Chondrocyte (in vitro differentiated cells): ENCODE results near the gene XAB2. TPM values are rescaled to one million over a fixed set of nuclear protein-coding genes. Genes with fewer than 3 reads are reported as not detected.

Source experiments
- DNase-seq: peaks from one replicate; pipeline ENCODE4 v3.0.0; 2021; ENCODE audit warnings: mixed read lengths, low spot score
- H3K27ac Mint-ChIP-seq: one replicate; pipeline ENCODE4 v1.8.0; 2021; ENCODE audit warnings: mild to moderate bottlenecking, moderate library complexity, mixed read lengths; ENCODE audit not compliant: unreplicated experiment
- H3K27me3 Mint-ChIP-seq: 2 replicates; pipeline ENCODE4 v1.8.0; 2021; ENCODE audit warnings: low read depth, mixed read lengths
- H3K36me3 Mint-ChIP-seq: 2 replicates; pipeline ENCODE4 v1.8.0; 2021; ENCODE audit warnings: low read depth, mixed read lengths
- H3K4me1 Mint-ChIP-seq: 2 replicates; pipeline ENCODE4 v1.8.0; 2021; ENCODE audit warnings: low read depth, mild to moderate bottlenecking, mixed read lengths
- H3K4me3 Mint-ChIP-seq: one replicate; pipeline ENCODE4 v1.8.0; 2021; ENCODE audit warnings: mild to moderate bottlenecking, moderate library complexity, mixed read lengths; ENCODE audit not compliant: unreplicated experiment
- H3K9me3 Mint-ChIP-seq: 2 replicates; pipeline ENCODE4 v1.8.0; 2021; ENCODE audit warnings: low read depth, mixed read lengths
- total RNA-seq: library from RNA; stranded (reverse); gene quantifications from 3 replicates; pipeline ENCODE4 v1.2.1, GENCODE V29; 2021
- TF ChIP-seq, protein P1 (sequence below): fragments of 200-600 bp; sonication (generic); IDR thresholded peaks from 2 replicates; pipeline ENCODE4 v1.5.0; 2021; ENCODE audit warnings: antibody characterized with exemption, mild to moderate bottlenecking, moderate library complexity

XAB2 gene
- total RNA-seq, 1 donor from 2014 or later = 27.4 TPM

DNA sequence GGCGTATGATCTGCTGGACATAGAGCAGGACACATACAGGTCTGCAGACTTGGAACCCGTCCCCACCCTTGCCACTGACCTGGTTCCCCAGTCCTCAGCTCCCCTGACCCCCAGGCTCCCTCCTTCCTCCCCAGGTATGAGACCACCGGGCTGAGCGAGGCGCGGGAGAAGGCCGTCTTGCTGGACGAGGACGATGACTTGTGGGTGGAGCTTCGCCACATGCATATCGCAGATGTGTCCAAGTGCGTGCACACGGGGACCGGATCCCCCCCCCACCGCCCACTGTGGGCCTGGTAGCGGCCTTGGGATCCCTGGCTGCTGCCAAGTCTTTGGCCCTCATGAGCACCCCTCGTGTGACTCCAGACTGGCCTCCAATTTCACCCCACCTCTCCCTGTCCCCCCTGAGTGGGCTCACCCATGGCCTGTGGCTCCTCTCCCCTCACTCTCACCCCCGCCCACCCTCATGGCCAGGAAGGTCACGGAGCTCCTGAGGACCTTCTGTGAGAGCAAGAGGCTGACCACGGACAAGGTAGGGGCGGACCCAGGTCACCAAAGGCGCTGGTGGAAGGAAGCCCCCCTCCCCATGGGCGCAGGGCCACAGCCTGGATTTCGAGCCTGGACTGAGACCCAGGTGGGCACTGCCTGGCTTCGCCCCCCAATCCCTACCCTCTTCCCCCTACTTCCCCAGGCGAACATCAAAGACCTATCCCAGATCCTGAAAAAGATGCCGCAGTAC is 13.1 kb upstream of the XAB2 start:
- DNase-seq = no peak
- H3K4me1 Mint-ChIP-seq = no peaks in the 10 kb centered on the region
- TF ChIP-seq, protein P1, sequence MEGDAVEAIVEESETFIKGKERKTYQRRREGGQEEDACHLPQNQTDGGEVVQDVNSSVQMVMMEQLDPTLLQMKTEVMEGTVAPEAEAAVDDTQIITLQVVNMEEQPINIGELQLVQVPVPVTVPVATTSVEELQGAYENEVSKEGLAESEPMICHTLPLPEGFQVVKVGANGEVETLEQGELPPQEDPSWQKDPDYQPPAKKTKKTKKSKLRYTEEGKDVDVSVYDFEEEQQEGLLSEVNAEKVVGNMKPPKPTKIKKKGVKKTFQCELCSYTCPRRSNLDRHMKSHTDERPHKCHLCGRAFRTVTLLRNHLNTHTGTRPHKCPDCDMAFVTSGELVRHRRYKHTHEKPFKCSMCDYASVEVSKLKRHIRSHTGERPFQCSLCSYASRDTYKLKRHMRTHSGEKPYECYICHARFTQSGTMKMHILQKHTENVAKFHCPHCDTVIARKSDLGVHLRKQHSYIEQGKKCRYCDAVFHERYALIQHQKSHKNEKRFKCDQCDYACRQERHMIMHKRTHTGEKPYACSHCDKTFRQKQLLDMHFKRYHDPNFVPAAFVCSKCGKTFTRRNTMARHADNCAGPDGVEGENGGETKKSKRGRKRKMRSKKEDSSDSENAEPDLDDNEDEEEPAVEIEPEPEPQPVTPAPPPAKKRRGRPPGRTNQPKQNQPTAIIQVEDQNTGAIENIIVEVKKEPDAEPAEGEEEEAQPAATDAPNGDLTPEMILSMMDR = no peak
- H3K9me3 Mint-ChIP-seq = no peaks in the 10 kb centered on the region
- no peaks in the 10 kb centered on the region for H3K36me3 Mint-ChIP-seq
- peaks cover 11% of the 10 kb centered on the region for H3K27me3 Mint-ChIP-seq
- no peak overlapping the region for H3K27ac Mint-ChIP-seq
- no peak overlapping the region for H3K4me3 Mint-ChIP-seq

- no peak overlapping the region for H3K4me3 Mint-ChIP-seq
- DNase-seq = no peak
- H3K36me3 Mint-ChIP-seq = no peaks in the 10 kb centered on the region
- H3K27ac Mint-ChIP-seq = no peak overlapping the region
- H3K9me3 Mint-ChIP-seq = no peaks in the 10 kb centered on the region
- TF ChIP-seq, protein P1 = peak; percentile 27
- peaks cover 13% of the 10 kb centered on the region for H3K27me3 Mint-ChIP-seq
- no peaks in the 10 kb centered on the region for H3K4me1 Mint-ChIP-seq
Observed at GRCh38 chr19:7641290-7642276, 12.2 kb upstream of the XAB2 start.

GRCh38 chr19:7640803-7641202 is 11.5 kb upstream of the XAB2 start:
- Mint-ChIP-seq H3K4me3 (no peak overlapping the region), H3K9me3 (no peaks in the 10 kb centered on the region), H3K27ac (no peak overlapping the region), H3K27me3 (peaks cover 19% of the 10 kb centered on the region), H3K4me1 (no peaks in the 10 kb centered on the region), H3K36me3 (no peaks in the 10 kb centered on the region)
- TF ChIP-seq, protein P1 = no peak
- DNase-seq = no peak

GRCh38 chr19:7639863-7640348 is 10.6 kb upstream of the XAB2 start:
- DNase-seq = no peak
- H3K36me3 Mint-ChIP-seq = no peaks in the 10 kb centered on the region
- no peak overlapping the region for H3K27ac Mint-ChIP-seq
- TF ChIP-seq, protein P1 = no peak
- H3K9me3 Mint-ChIP-seq = no peaks in the 10 kb centered on the region
- peaks cover 21% of the 10 kb centered on the region for H3K27me3 Mint-ChIP-seq
- no peaks in the 10 kb centered on the region for H3K4me1 Mint-ChIP-seq
- H3K4me3 Mint-ChIP-seq = no peak overlapping the region

DNA sequence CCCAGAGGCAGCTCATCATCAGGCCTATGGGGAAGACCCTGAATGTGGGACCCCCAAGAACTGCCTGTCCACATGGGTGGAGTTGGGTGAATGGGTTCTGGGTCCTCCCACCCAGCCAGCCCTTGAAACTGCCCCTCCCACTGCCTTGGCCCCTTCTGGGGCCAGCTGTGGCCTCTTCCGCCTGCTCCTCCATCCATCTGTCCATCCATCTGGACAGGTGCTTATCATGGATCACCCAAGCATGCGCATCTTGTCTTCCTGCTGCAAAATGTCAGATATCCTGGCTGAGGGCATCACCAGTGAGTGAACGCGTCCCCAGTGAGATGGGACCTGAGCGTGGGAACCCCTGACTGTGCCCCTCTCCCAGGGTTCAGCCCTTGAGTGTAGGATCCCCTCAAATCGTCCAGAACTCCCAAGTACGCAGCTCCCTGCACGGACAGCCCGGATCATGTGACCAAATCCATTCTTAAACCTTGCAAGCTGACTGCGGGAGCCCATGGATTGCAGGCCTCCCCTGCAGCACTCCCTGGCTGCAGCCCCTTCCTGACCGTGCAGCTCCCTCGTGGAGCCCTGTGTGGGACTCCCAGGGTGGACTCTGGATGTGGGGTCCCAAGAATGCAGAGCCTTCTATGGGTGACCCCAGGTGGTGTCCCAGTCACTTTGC is 9.6 kb upstream of the XAB2 start:
- Mint-ChIP-seq H3K27me3 (peaks cover 25% of the 10 kb centered on the region), H3K27ac (no peak overlapping the region), H3K9me3 (no peaks in the 10 kb centered on the region), H3K36me3 (no peaks in the 10 kb centered on the region), H3K4me1 (no peaks in the 10 kb centered on the region), H3K4me3 (no peak overlapping the region)
- TF ChIP-seq, protein P1 = no peak
- no peak for DNase-seq
